Pancreas (tissue), 10 donors: ENCODE measurements around the gene IQCE. TPM values are rescaled to one million over a fixed set of nuclear protein-coding genes. Genes with fewer than 3 reads are reported as not detected.

Experiments
- ATAC-seq, 4 donors: fragments of 200-7000 bp; cut with Tn5 transposase; one replicate each; pipeline versions ENCODE4 v1.8.0 to v1.9.1; 2020; ENCODE audit warnings: mild to moderate bottlenecking in 4 of 4, moderate library complexity in 4 of 4
- DNase-seq, 6 donors: peaks; one replicate each; pipeline ENCODE4 v3.0.0-alpha.2; 2020
- FAIRE-seq: peaks from 2 replicates; lab custom pipeline; 2012; peaks lifted over from hg19 to GRCh38; lab: Jason Lieb, UNC
- H3K27ac ChIP-seq, 4 donors: fragments of 200-600 bp; sonication (generic); 1 replicate in 3 of 4; 2 replicates in 1 of 4; pipeline versions ENCODE4 v1.5.0 to v1.8.0; 2020
- H3K27me3 ChIP-seq, 4 donors: fragments of 200-600 bp; one replicate each; pipeline ENCODE4 v1.8.0; 2021
- H3K36me3 ChIP-seq, 3 donors: fragments of 200-600 bp; sonication (generic) in 1 of 3; one replicate each; pipeline versions ENCODE4 v1.5.0 to v1.8.0; 2020 to 2021
- H3K4me1 ChIP-seq, 3 donors: fragments of 200-600 bp; one replicate each; pipeline ENCODE4 v1.8.0; 2021
- H3K4me3 ChIP-seq, 4 donors: fragments of 200-600 bp; sonication (generic) in 2 of 4; one replicate each; pipeline versions ENCODE4 v1.5.0 to v1.8.0; 2020 to 2021
- H3K9me3 ChIP-seq, 4 donors: fragments of 200-600 bp; one replicate each; pipeline ENCODE4 v1.8.0; 2021
- CTCF ChIP-seq, 4 donors: fragments of 200-600 bp; sonication (generic) in 3 of 4; IDR thresholded peaks; one replicate each; pipeline versions ENCODE4 v1.5.0 to v1.8.0; 2021; ENCODE audit warnings: antibody characterized with exemption in 4 of 4
- WGBS, 2 donors: extraction: QIAGEN DNeasy Blood & Tissue Kit; methylation state at CpG; one replicate each; pipeline ENCODE4 v1.1.7; 2013; 5-methylcytosine and 5-hydroxymethylcytosine counted together
- intact Hi-C, 3 donors: fragments of 100-400 bp; cut with DNase I; formaldehyde crosslinking; loops; one replicate each; pipeline versions ENCODE4 v1.11.1 to v1.14.2; 2022
- polyA plus RNA-seq, 2 donors: library from polyadenylated mRNA; stranded (reverse); fragments of 200-250 nt; gene quantifications; one replicate each; pipeline ENCODE4 v1.2.3, GENCODE V29; 2013
- total RNA-seq, 6 donors: library from RNA; stranded (reverse); fragmentation: NEBNext Ultra II Directional in 4 of 6; extraction: Animal tissue kit (Norgen Biotek cat#: 25700) in 4 of 6; gene quantifications; one replicate each; pipeline versions ENCODE4 v1.2.1 to v1.2.4, GENCODE V29; 2021 to 2023
- donor health status: healthy with polysubstance abuse.
- donor health status: DM: no; HTN: no; CAD: no; lungs with moderate emphysema.
- donor health status: DM: no; HTN: no; CAD: no.
- donor health status: control.
- donor health status: control.
- donor health status: Bipolar disorder and iron deficiency.
- donor health status: DM: yes; HTN: yes; CAD: no.
- donor health status: DM: no; HTN: no; CAD: no.
- donor health status: DM: no; HTN: no; CAD: no.
- donor health status: DM: yes; HTN: yes; CAD: no.

The IQCE gene
- total and polyA plus RNA-seq, 8 donors: 8.8 to 14.1 (median 10.9) TPM

- WGBS, 2 donors: 83 to 89% methylated on average over 29 to 36 of the region's 36 CpGs
- no peaks in the 10 kb centered on the region for H3K36me3 ChIP-seq
- intact Hi-C loops: loop anchor here in 1 of 3 donors (10.0 kb wide), 1 partner anchor 176 kb away; no protein-coding TSS in a partner anchor
Observed at GRCh38 chr7:2660359-2661095, 101.7 kb downstream of the IQCE start.

DNA sequence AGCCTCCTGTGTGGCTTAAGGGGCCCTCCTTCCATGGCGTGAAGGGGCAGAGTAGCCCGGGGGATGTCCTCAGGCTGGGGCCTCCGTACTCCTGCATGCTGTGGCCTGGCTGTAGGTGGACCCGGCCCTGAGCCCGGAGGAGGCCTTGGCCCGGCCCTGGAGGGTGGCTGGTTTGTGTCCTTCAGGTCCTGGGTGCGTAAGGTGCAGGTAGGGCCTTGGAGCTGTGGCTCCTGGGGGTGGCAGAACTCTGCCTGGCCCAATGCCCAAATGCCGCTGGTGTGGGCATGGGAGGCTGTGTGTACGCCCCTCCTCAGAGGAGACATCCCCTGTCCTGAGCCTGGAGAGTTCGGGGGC, 102.3 kb downstream of the IQCE start:
- intact Hi-C loops: loop anchor here in 1 of 3 donors (10.0 kb wide), 1 partner anchor 176 kb away; no protein-coding TSS in a partner anchor
- no peak for TF ChIP-seq CTCF (IDR thresholded peaks at IDR 0.05)
- no peak for FAIRE-seq

More at GRCh38 chr7:2660359-2661095, 101.7 kb downstream of the IQCE start:
- FAIRE-seq (no peak), ATAC-seq (no peak), DNase-seq (peak in 3 of 6 donors; percentile 17 to 62 (median 19))
- H3K27ac ChIP-seq: no peak overlapping the region
- no peaks in the 10 kb centered on the region for H3K27me3 ChIP-seq
- H3K4me3 ChIP-seq: no peak overlapping the region
- no peak for TF ChIP-seq CTCF (IDR thresholded peaks at IDR 0.05)
- no peaks in the 10 kb centered on the region for H3K9me3 ChIP-seq
- no peaks in the 10 kb centered on the region for H3K4me1 ChIP-seq

DNA sequence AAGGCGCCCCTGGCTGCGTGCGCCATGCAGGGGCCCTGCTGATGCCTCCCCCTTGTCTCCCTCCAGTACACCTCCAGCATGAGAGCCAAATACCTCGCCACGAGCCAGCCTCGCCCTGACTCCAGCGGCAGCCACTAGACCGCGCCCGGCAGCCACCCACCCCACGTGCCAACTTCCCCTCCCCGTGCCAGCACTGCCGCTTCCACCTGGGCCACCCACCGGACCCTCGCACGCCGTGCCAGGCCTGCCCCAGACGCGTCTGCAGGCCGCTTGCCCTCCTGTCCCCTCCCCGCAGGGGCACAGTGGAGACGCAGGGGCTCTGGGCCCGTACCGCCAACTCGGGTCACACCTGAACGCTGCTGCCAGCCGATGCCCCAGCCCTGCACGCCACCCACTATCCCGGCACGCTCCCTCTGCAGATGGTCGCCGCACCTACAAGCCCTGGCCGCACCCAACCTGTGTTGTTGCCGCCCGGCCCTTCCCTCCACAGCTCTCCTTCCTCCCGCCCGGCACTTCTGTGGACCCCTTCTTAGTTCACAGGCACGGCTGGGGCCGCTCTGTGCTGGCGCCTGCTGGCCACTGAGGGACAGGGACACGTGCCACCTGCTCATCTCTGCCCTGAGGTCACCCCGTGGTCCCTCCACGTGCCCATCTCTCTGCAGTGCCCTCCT, 103.0 kb downstream of the IQCE start:
- no peak for FAIRE-seq
- intact Hi-C loops: loop anchor here in 1 of 3 donors (10.0 kb wide), 1 partner anchor 177 kb away; no protein-coding TSS in a partner anchor
- no peak for ATAC-seq
- Histone ChIP-seq H3K9me3 (no peaks in the 10 kb centered on the region), H3K4me3 (no peak overlapping the region), H3K27me3 (no peaks in the 10 kb centered on the region), H3K27ac (no peak overlapping the region), H3K4me1 (no peaks in the 10 kb centered on the region), H3K36me3 (no peaks in the 10 kb centered on the region)
- WGBS, 2 donors: 91 to 92% methylated on average over 39 to 43 of the region's 43 CpGs
- no peak for TF ChIP-seq CTCF (IDR thresholded peaks at IDR 0.05)
- DNase-seq: peak in 2 of 6 donors; percentile 29 to 70

More for the DNA sequence above, 102.3 kb downstream of the IQCE start:
- Histone ChIP-seq H3K9me3 (no peaks in the 10 kb centered on the region), H3K4me1 (no peaks in the 10 kb centered on the region), H3K27me3 (no peaks in the 10 kb centered on the region), H3K4me3 (no peak overlapping the region), H3K36me3 (no peaks in the 10 kb centered on the region), H3K27ac (no peak overlapping the region)
- ATAC-seq (no peak), DNase-seq (peak in 3 of 6 donors; percentile 15 to 66 (median 46))
- WGBS, 2 donors: 88 to 91% methylated on average over 7 to 10 of the region's 10 CpGs

DNA sequence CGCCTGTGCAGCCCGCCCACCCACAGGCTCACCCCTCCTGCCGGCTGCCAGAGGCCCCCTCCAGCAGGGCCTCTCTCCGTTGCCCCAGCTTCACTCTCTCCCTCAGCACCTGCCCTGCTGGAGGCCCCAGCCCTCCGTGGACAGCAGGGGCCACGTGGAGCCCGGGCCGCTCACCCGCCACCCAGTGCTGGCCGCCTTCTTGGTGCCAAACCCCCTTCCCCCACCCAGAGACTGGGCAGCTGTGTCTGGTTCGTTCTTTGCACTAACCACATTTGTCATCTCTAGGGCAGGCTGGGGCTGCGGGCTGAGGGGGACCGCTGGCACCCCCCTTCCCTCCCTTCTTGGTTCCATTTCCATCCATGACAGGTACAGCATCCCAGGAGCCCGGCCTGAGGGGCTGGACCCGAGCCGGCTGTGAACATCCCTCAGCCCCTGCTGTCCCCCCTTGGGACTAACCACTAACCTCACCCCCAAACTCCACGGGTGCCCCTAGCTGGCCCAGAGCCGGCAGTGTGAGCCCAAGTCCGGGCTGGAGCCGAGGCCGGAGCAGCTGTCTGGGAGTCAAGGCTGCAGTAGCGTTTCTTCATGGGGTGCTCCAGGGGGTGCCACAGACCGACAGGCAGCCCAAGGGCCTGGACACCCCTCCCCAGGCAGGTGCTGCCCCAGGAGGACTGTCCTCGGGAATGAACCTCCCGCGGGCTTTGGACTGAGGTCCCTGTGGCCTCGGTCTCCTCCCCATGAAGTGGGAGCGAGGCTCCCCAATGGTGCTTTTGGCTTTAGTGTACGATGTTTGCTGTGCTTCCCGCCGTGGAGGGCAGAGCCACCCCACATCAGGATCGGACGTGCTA, 103.7 kb downstream of the IQCE start:
- no peak for FAIRE-seq
- H3K9me3 ChIP-seq: no peaks in the 10 kb centered on the region
- intact Hi-C loops: loop anchor here in 1 of 3 donors (10.0 kb wide), 1 partner anchor 178 kb away; no protein-coding TSS in a partner anchor
- no peak overlapping the region for H3K4me3 ChIP-seq
- H3K36me3 ChIP-seq: no peaks in the 10 kb centered on the region
- 71 to 72% methylated on average over 32 to 33 of the region's 33 CpGs for WGBS, 2 donors
- TF ChIP-seq CTCF (IDR thresholded peaks at IDR 0.05): no peak
- H3K4me1 ChIP-seq: no peaks in the 10 kb centered on the region
- no peak overlapping the region for H3K27ac ChIP-seq
- ATAC-seq: no peak
- DNase-seq: peak in 1 of 6 donors; percentile 54
- no peaks in the 10 kb centered on the region for H3K27me3 ChIP-seq
